ENCODE results near the gene SPTBN4.
A peak's percentile ranks its signal among the peaks of the same experiment; 100 is the strongest.
"Not testable (repeated sequence)": the region's sequence is repeated elsewhere in the genome, so short reads cannot be mapped to it uniquely, and the experiment has no call there.

Gene SPTBN4

GRCh38 chr19:40613690-40614621 lies 147.2 kb downstream of the SPTBN4 start:
- DNase-seq (ENCODE audit: extremely low read depth in 1 of 2, low read depth in 1 of 2), result peak; percentile 77 to 81

GRCh38 chr19:40614622-40615411 lies 148.0 kb downstream of the SPTBN4 start:
- peak; percentile 82 to 96 for DNase-seq (ENCODE audit: extremely low read depth in 1 of 2, low read depth in 1 of 2)

- DNase-seq (ENCODE audit: extremely low read depth in 1 of 2, low read depth in 1 of 2), result no peak
Measured at GRCh38 chr19:40616178-40616577, 149.4 kb downstream of the SPTBN4 start.

GRCh38 chr19:40616941-40617340 lies 150.1 kb downstream of the SPTBN4 start:
- DNase-seq (ENCODE audit: extremely low read depth in 1 of 2, low read depth in 1 of 2), result no peak

GRCh38 chr19:40617961-40618360 lies 151.2 kb downstream of the SPTBN4 start:
- DNase-seq (ENCODE audit: extremely low read depth in 1 of 2, low read depth in 1 of 2), result no peak

GRCh38 chr19:40619333-40620160 lies 152.7 kb downstream of the SPTBN4 start:
- DNase-seq (ENCODE audit: extremely low read depth in 1 of 2, low read depth in 1 of 2), result no peak

GRCh38 chr19:40620161-40620485 lies 153.3 kb downstream of the SPTBN4 start:
- no peak for DNase-seq (ENCODE audit: extremely low read depth in 1 of 2, low read depth in 1 of 2)

GRCh38 chr19:40621283-40621682 lies 154.5 kb downstream of the SPTBN4 start:
- no peak for DNase-seq (ENCODE audit: extremely low read depth in 1 of 2, low read depth in 1 of 2)

- DNase-seq (ENCODE audit: extremely low read depth in 1 of 2, low read depth in 1 of 2), result no peak
Measured at GRCh38 chr19:40621966-40622772, 155.4 kb downstream of the SPTBN4 start.

GRCh38 chr19:40622773-40623075 lies 155.9 kb downstream of the SPTBN4 start:
- no peak for DNase-seq (ENCODE audit: extremely low read depth in 1 of 2, low read depth in 1 of 2)

GRCh38 chr19:40623403-40624251 lies 156.8 kb downstream of the SPTBN4 start:
- no peak for DNase-seq (ENCODE audit: extremely low read depth in 1 of 2, low read depth in 1 of 2)

GRCh38 chr19:40624369-40625153 lies 157.8 kb downstream of the SPTBN4 start:
- DNase-seq (ENCODE audit: extremely low read depth in 1 of 2, low read depth in 1 of 2), result not testable (repeated sequence)

GRCh38 chr19:40625406-40626120 lies 158.8 kb downstream of the SPTBN4 start:
- no peak for DNase-seq (ENCODE audit: extremely low read depth in 1 of 2, low read depth in 1 of 2)
